HG02623 (cell line): ENCODE measurements around the gene ADARB1.

Source experiments
- ATAC-seq: cut with Tn5 transposase; IDR thresholded peaks from one replicate; pipeline ENCODE4 v1.9.1; 2021; ENCODE audit warnings: moderate library complexity; ENCODE audit not compliant: unreplicated experiment

ADARB1 gene

DNA sequence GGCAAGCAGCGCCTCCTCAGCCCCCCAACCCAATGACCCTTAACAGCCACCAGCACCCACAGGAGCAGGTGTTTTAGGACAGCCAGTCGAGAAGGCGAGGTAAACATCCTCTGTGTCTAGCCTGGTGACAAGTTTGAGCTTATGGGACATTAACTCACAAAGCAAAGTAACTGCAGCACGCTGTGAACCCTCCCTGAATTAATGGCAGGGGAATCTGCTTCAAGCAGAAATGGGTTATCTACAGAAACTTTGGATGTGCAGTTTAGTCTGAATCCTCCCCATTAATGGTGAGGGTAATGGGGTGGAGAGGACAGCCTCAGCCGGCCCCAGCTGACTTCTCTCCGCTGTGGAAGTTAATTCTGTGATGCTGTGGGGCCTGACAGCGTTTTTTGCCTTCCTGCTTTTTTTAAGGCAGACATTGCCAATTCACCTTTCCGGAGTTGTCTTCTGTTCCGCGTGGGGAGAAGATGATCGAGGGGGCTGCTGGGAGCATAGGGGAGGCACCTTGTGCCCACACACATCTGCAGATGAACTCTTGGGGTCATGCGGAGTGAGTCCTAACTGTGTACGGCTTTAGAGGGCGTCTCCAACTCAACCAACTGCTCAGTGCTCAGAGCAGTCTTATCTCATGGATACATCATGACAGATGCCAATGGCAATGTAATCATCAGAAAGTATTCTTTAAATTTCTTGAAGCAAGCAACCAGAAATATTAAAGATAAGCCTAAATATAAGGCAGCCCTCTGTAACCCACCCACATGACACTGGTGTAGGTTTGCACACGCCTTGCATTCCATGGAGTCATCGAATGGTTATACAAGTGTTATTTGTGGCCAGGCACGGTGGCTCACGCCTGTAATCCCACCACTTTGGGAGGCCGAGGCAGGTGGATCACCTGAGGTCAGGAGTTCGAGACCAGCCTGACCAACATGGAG, 172.3 kb downstream of the ADARB1 start:
- ATAC-seq = no peak

GRCh38 chr21:45248301-45248892, 174.0 kb downstream of the ADARB1 start:
- no peak for ATAC-seq

GRCh38 chr21:45248893-45249381, 174.6 kb downstream of the ADARB1 start:
- ATAC-seq = no peak

- ATAC-seq = no peak
Measured at GRCh38 chr21:45249626-45250025, 175.2 kb downstream of the ADARB1 start.

DNA sequence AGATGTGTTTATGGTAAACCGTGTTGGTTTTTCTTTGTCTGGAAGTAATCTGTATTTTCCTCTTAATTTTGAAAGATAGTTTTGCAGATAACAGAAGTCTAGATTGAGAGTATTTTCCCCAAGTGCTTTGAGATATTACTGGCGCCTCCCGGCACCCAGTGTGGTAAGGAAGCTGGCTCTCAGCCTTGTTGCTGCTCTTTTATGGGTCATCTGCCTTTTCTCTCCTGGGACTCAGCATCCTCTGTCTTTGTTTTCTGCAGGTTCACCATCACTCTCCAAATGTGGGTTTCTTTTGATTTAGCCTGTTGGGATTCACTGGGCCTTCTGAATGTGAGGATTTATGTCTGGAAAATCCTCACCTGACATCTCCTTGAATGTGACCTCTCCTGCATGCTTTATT, 175.9 kb downstream of the ADARB1 start:
- ATAC-seq = no peak

DNA sequence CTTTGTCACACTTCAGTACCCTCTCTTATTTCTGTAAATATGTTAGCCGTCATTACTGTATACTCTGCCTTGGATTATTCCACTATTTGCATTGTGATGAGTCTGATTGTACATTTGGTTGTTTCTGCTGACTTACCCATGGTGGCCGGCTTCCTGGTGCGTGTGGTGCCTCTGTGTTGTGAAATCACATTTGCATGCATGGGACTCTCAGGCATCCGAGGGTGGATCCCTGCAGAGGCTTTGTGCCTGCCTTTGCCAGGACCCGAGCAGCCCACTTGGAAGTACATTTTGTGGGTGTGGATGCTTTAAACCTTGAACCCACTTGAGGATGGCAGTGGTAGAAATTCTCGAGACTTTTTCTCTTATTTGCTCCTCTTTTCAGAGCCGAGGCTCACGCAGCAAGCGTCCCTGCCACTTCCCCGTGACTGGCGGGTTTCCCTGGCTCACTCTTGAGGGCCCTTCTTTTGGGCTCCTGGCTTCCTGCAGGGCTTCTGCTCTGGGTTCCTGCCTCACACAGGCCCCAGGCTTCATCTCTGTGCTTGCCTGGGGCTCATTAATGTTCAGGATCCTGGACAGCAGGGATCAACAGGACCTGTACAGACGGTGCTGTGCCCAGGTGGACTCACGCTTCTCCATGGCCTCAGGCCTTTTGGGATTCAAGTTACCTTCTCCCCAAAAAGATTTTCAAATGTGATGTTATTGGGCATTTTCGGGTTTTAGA, 176.7 kb downstream of the ADARB1 start:
- ATAC-seq = no peak

GRCh38 chr21:45251635-45252447, 177.5 kb downstream of the ADARB1 start:
- ATAC-seq = no peak

- no peak for ATAC-seq
Measured at GRCh38 chr21:45252448-45252925, 178.1 kb downstream of the ADARB1 start.

GRCh38 chr21:45253180-45253579, 178.8 kb downstream of the ADARB1 start:
- ATAC-seq = no peak

- ATAC-seq = no peak
Measured at GRCh38 chr21:45253633-45254459, 179.5 kb downstream of the ADARB1 start.

- ATAC-seq = no peak
Measured at GRCh38 chr21:45254460-45254930, 180.1 kb downstream of the ADARB1 start.

DNA sequence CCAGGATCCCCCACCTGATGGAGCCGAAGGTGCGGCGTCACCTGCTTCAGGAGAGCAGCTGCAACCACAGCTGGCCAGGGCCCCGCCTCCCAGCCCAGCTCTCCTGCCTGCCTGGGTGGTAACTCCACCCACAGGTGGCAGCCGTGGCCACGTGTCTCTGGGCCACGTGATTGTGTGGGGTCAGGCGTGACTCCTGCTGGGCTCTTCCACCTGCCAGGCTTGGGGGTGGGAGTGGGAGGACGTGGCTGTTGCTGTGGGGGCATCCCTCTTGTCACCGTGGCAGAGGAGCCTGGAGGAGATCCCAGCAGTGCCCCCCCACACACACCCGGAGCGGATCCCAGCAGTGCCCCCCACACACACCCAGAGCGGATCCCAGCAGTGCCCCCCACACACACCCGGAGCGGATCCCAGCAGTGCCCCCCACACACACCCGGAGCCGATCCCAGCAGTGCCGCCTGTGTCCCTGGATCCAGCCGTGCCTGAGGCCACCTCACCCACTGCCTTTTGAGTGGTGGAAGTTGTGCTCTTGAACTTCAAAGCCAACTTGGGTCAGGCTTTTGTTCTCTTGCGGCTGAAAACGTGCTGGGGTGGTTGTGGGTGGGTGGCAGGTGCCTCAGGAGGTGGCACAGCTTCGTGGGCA, 181.1 kb downstream of the ADARB1 start:
- ATAC-seq = no peak

- ATAC-seq = no peak
Measured at GRCh38 chr21:45256021-45256911, 181.9 kb downstream of the ADARB1 start.

- ATAC-seq = no peak
Measured at GRCh38 chr21:45256912-45257672, 182.7 kb downstream of the ADARB1 start.

- ATAC-seq = no peak
Measured at GRCh38 chr21:45257673-45258341, 183.4 kb downstream of the ADARB1 start.

- ATAC-seq = no peak
Measured at GRCh38 chr21:45258466-45258865, 184.1 kb downstream of the ADARB1 start.
